PC-3 (cell line): ENCODE results near the gene BRAT1. TPM values are rescaled to one million over a fixed set of nuclear protein-coding genes. Genes with fewer than 3 reads are reported as not detected.

ENCODE experiments used
- ATAC-seq: fragments of 200-7000 bp; cut with Tn5 transposase; 2 replicates; pipeline ENCODE4 v1.9.1; 2020; ENCODE audit warnings: mild to moderate bottlenecking, moderate library complexity
- BruUV-seq: library from RNA; stranded (reverse); fragments of 400-500 nt; replicated peaks from 2 replicates; lab custom pipeline; 2021; lab: Mats Ljungman, UMichigan
- CTCF ChIA-PET: fragments of 300-600 bp; sonication (Branson Sonifier 250); formaldehyde crosslinking; loops from one replicate; lab custom pipeline; 2022; ENCODE audit warnings: antibody characterized with exemption; lab: Charles Lee
- POLR2A ChIA-PET: fragments of 300-600 bp; sonication (Branson Sonifier 250); formaldehyde crosslinking; loops from one replicate; lab custom pipeline; 2022; ENCODE audit warnings: antibody characterized with exemption; ENCODE audit not compliant: unreplicated experiment; lab: Charles Lee
- DNase-seq: peaks from one replicate; pipeline ENCODE4 v3.0.0-alpha.2; 2015
- H2AFZ ChIP-seq: fragments of 300-600 bp; sonication (generic); 2 replicates; pipeline ENCODE4 v1.6.0; 2016; ENCODE audit warnings: antibody characterized with exemption, low read length
- H3F3A ChIP-seq: fragments of 300-600 bp; sonication (generic); one replicate; pipeline ENCODE4 v1.6.0; 2017; ENCODE audit warnings: antibody characterized with exemption, low read length, control low read depth, mild to moderate bottlenecking; ENCODE audit not compliant: unreplicated experiment
- H3K27ac ChIP-seq: fragments of 300-600 bp; sonication (generic); 2 replicates; pipeline ENCODE4 v1.5.1; 2016; ENCODE audit warnings: mild to moderate bottlenecking, low read length
- H3K27me3 ChIP-seq: fragments of 300-600 bp; sonication (generic); 2 replicates; pipeline ENCODE4 v1.6.1; 2016; ENCODE audit warnings: low read length, mixed read lengths
- H3K36me3 ChIP-seq: fragments of 300-600 bp; sonication (generic); 2 replicates; pipeline ENCODE4 v1.6.1; 2016; ENCODE audit warnings: low read depth, mixed run types, low read length, mixed read lengths
- H3K4me1 ChIP-seq: fragments of 300-600 bp; sonication (generic); 2 replicates; pipeline ENCODE4 v1.5.1; 2016; ENCODE audit warnings: low read length; ENCODE audit not compliant: insufficient read depth
- H3K4me2 ChIP-seq: fragments of 300-600 bp; sonication (generic); 2 replicates; pipeline ENCODE4 v1.6.0; 2016; ENCODE audit warnings: low read length
- H3K4me3 ChIP-seq: fragments of 300-600 bp; sonication (generic); 2 replicates; pipeline ENCODE4 v1.5.1; 2016; ENCODE audit warnings: mild to moderate bottlenecking, low read length, mixed read lengths
- H3K79me2 ChIP-seq: fragments of 300-600 bp; sonication (generic); 2 replicates; pipeline ENCODE4 v1.6.1; 2017; ENCODE audit warnings: low read length, mixed read lengths
- H3K9ac ChIP-seq: fragments of 300-600 bp; sonication (generic); 2 replicates; pipeline ENCODE4 v1.6.0; 2016; ENCODE audit warnings: mild to moderate bottlenecking, low read length
- H3K9me2 ChIP-seq: fragments of 300-600 bp; sonication (generic); replicated peaks from 2 replicates; pipeline ENCODE4 v1.6.1; 2016; ENCODE audit warnings: mixed run types, low read length, mixed read lengths
- H3K9me3 ChIP-seq: fragments of 300-600 bp; sonication (generic); 2 replicates; pipeline ENCODE4 v1.6.1; 2016; ENCODE audit warnings: low read length, mixed read lengths
- H4K20me1 ChIP-seq: fragments of 300-600 bp; sonication (generic); 2 replicates; pipeline ENCODE4 v1.6.1; 2016; ENCODE audit warnings: low read length, mixed read lengths
- CTCF ChIP-seq: fragments of 300-600 bp; sonication (generic); conservative IDR thresholded peaks from 2 replicates; pipeline ENCODE4 v1.5.1; 2017; ENCODE audit warnings: antibody characterized with exemption, low read depth, mild to moderate bottlenecking, low read length
- EZH2 ChIP-seq: fragments of 300-600 bp; sonication (generic); IDR thresholded peaks from one replicate; pipeline ENCODE4 v1.6.1; 2017; ENCODE audit warnings: antibody characterized with exemption, mild to moderate bottlenecking, low read length; ENCODE audit not compliant: unreplicated experiment
- EZH2phosphoT487 ChIP-seq: fragments of 300-600 bp; sonication (generic); IDR thresholded peaks from 2 replicates; pipeline ENCODE4 v1.6.1; 2018; ENCODE audit warnings: mild to moderate bottlenecking, antibody characterized with exemption, low read length, borderline replicate concordance
- intact Hi-C: fragments of 100-400 bp; cut with micrococcal nuclease; formaldehyde crosslinking; loops from 2 replicates; pipeline ENCODE4 v1.9.0; 2023
- total RNA-seq: library from RNA; depleted of rRNA; stranded (reverse); fragments of >200 nt; gene quantifications from 2 replicates; pipeline ENCODE4 v1.2.3, GENCODE V29; 2014

Gene BRAT1
- total RNA-seq, 1 experiment from 2014 or later: 65.2 TPM

GRCh38 chr7:2553831-2554581 is 1.3 kb downstream of the BRAT1 start:
- POLR2A ChIA-PET: no interaction called here
- DNase-seq: no peak
- peak overlapping the region; percentile 93 for H3K4me2 ChIP-seq
- ATAC-seq: peak; percentile 3; the same call in 1 of the 2 replicates
- TF ChIP-seq EZH2phosphoT487 (no peak), CTCF (no peak), EZH2 (no peak)
- peak overlapping the region; percentile 86 for H3K4me3 ChIP-seq
- no peaks in the 10 kb centered on the region for H3K27me3 ChIP-seq
- H4K20me1 ChIP-seq: no peaks in the 10 kb centered on the region
- H3K79me2 ChIP-seq: peaks cover 30% of the 10 kb centered on the region
- peak overlapping the region; percentile 100 for H3K9ac ChIP-seq
- no peaks in the 10 kb centered on the region for H3K9me3 ChIP-seq
- no peaks in the 10 kb centered on the region for H3F3A ChIP-seq
- H3K36me3 ChIP-seq: peaks cover 13% of the 10 kb centered on the region; the same call in 1 of the 2 replicates
- intact Hi-C loops: loop anchor here (2.0 kb wide), 2 partner anchors 29 to 77 kb away; partner anchors contain the start of gene GRIFIN
- no peak overlapping the region for H2AFZ ChIP-seq
- BruUV-seq: TSS peak; percentile 45
- H3K27ac ChIP-seq: no peak overlapping the region
- CTCF ChIA-PET: interaction anchor here (0.7 kb wide), 1 partner anchor 166 kb away, joined by 3 read pairs; no protein-coding TSS in a partner anchor
- H3K4me1 ChIP-seq: peaks cover 21% of the 10 kb centered on the region
- H3K9me2 ChIP-seq: no peaks in the 10 kb centered on the region

- CTCF ChIA-PET: interaction anchor here (0.6 to 0.7 kb wide), 2 partner anchors 29 to 128 kb away, joined by 3 to 6 read pairs; no protein-coding TSS in a partner anchor
- intact Hi-C loops: no loop called here
- peak overlapping the region; percentile 93 for H3K4me2 ChIP-seq
Observed at GRCh38 chr7:2553108-2553507, 2.2 kb downstream of the BRAT1 start.

More at GRCh38 chr7:2553108-2553507, 2.2 kb downstream of the BRAT1 start:
- ATAC-seq (no peak), DNase-seq (no peak)
- BruUV-seq: no TSS peak
- Histone ChIP-seq H3K9ac (no peak overlapping the region), H3K9me2 (no peaks in the 10 kb centered on the region), H3K36me3 (peaks cover 14% of the 10 kb centered on the region; the same call in 1 of the 2 replicates), H4K20me1 (no peaks in the 10 kb centered on the region), H3K9me3 (no peaks in the 10 kb centered on the region), H3K79me2 (peaks cover 30% of the 10 kb centered on the region), H3F3A (no peaks in the 10 kb centered on the region), H2AFZ (no peak overlapping the region), H3K4me3 (peak overlapping the region; percentile 86; the same call in 1 of the 2 replicates), H3K27me3 (no peaks in the 10 kb centered on the region), H3K27ac (no peak overlapping the region), H3K4me1 (peaks cover 17% of the 10 kb centered on the region)
- POLR2A ChIA-PET: no interaction called here
- TF ChIP-seq CTCF: no peak
- no peak for TF ChIP-seq EZH2phosphoT487
- TF ChIP-seq EZH2: no peak
